Lung (tissue), 12 donors: ENCODE measurements around the gene STXBP4. TPM values are rescaled to one million over a fixed set of nuclear protein-coding genes. Genes with fewer than 3 reads are reported as not detected.
A peak's percentile ranks its signal among the peaks of the same experiment; 100 is the strongest.

Experiments
- ATAC-seq: fragments of 200-7000 bp; cut with Tn5 transposase; one replicate; pipeline ENCODE4 v1.9.1; 2020; ENCODE audit warnings: moderate number of reproducible peaks; ENCODE audit not compliant: insufficient read depth, low FRiP score
- DNase-seq, 3 donors: peaks; one replicate each; pipeline ENCODE4 v3.0.0-alpha.2; 2013 to 2017
- H3K27ac ChIP-seq, 2 donors: one replicate each; pipeline ENCODE4 v1.5.1; 2013; ENCODE audit warnings: mild to moderate bottlenecking in 2 of 2, moderate library complexity in 2 of 2, control low read depth in 1 of 2, inconsistent platforms in 1 of 2, low read depth in 1 of 2, low read length in 1 of 2
- H3K27me3 ChIP-seq, 3 donors: one replicate each; pipeline ENCODE4 v1.5.1; 2013; ENCODE audit warnings: low read length in 2 of 3; ENCODE audit not compliant: control insufficient read depth in 3 of 3, insufficient read depth in 3 of 3
- H3K36me3 ChIP-seq, 4 donors: one replicate each; pipeline ENCODE4 v1.5.1; 2013; ENCODE audit warnings: low read length in 4 of 4, mild to moderate bottlenecking in 1 of 4, moderate library complexity in 1 of 4; ENCODE audit not compliant: control insufficient read depth in 4 of 4, insufficient read depth in 4 of 4
- H3K4me1 ChIP-seq, 5 donors: one replicate each; pipeline ENCODE4 v1.5.1; 2013; ENCODE audit warnings: low read length in 5 of 5, mild to moderate bottlenecking in 2 of 5, moderate library complexity in 1 of 5; ENCODE audit not compliant: control insufficient read depth in 5 of 5, insufficient read depth in 5 of 5
- H3K4me3 ChIP-seq: one replicate; pipeline ENCODE4 v1.5.1; 2013; ENCODE audit warnings: mild to moderate bottlenecking, control low read depth, moderate library complexity
- H3K9ac ChIP-seq, 2 donors: one replicate each; pipeline ENCODE4 v1.5.1; 2013; ENCODE audit warnings: low read length in 2 of 2, control low read depth in 1 of 2; ENCODE audit not compliant: insufficient read depth in 1 of 2
- H3K9me3 ChIP-seq, 4 donors: one replicate each; pipeline ENCODE4 v1.5.1; 2013; ENCODE audit warnings: low read length in 3 of 4, mild to moderate bottlenecking in 1 of 4, moderate library complexity in 1 of 4; ENCODE audit not compliant: control insufficient read depth in 4 of 4, insufficient read depth in 3 of 4
- CTCF ChIP-seq: IDR thresholded peaks from 2 replicates; pipeline ENCODE4 v1.5.1; 2012; ENCODE audit warnings: mild to moderate bottlenecking; ENCODE audit errors: control extremely low read depth, extremely low read depth
- WGBS, 2 donors: extraction: QIAGEN DNeasy Blood & Tissue Kit; methylation state at CpG; one replicate each; pipeline ENCODE4 v1.1.7; 2013; 5-methylcytosine and 5-hydroxymethylcytosine counted together
- polyA plus RNA-seq, 2 donors: library from polyadenylated mRNA; stranded (reverse); fragments of 200-250 nt; gene quantifications; one replicate each; pipeline ENCODE4 v1.2.1, GENCODE V29; 2013
- total RNA-seq, 2 donors: library from RNA; depleted of rRNA in 1 of 2; stranded (reverse); fragments of >200 nt in 1 of 2; gene quantifications; one replicate each; pipeline ENCODE4 v1.2.1, GENCODE V29; 2014 to 2021
- donor health status: control.
- donor health status: control.
- donor health status: Bipolar disorder and iron deficiency.
- donor health status: healthy.
- donor health status: DM: yes; HTN: yes; CAD: no.

Gene STXBP4
- total and polyA plus RNA-seq, 4 donors, result 1.4 to 44.1 (median 7.7) TPM

- 63 to 64% methylated on average over 3 of the region's 3 CpGs for WGBS, 2 donors
- Histone ChIP-seq H3K36me3 (no peaks in the 10 kb centered on the region), H3K27ac (no peak overlapping the region), H3K9me3 (peaks cover 0 to 7% (median 2%) of the 10 kb centered on the region in 4 donors), H3K27me3 (no peaks in the 10 kb centered on the region), H3K4me1 (peaks cover 0 to 7% (median 2%) of the 10 kb centered on the region in 5 donors), H3K9ac (no peak overlapping the region), H3K4me3 (no peak overlapping the region)
- peak in 1 of 3 donors; percentile 22 for DNase-seq
- no peak for ATAC-seq
- no peak for TF ChIP-seq CTCF
Measured at GRCh38 chr17:54980375-54980774, 11.8 kb downstream of the STXBP4 start.

- H3K27ac ChIP-seq, result no peak overlapping the region
- H3K4me3 ChIP-seq, result no peak overlapping the region
- ATAC-seq (no peak), DNase-seq (peak in 1 of 3 donors; percentile 27)
- TF ChIP-seq CTCF, result no peak
- no peaks in the 10 kb centered on the region for H3K27me3 ChIP-seq
- H3K4me1 ChIP-seq, result peaks cover 0 to 16% (median 2%) of the 10 kb centered on the region in 5 donors
- H3K36me3 ChIP-seq, result peaks cover 0 to 4% (median 2%) of the 10 kb centered on the region in 4 donors
- no peak overlapping the region for H3K9ac ChIP-seq
- H3K9me3 ChIP-seq, result peaks cover 0 to 7% (median 2%) of the 10 kb centered on the region in 4 donors
Measured at GRCh38 chr17:54982399-54982798, 13.8 kb downstream of the STXBP4 start.

GRCh38 chr17:54983260-54983659 is 14.7 kb downstream of the STXBP4 start:
- H3K9ac ChIP-seq, result no peak overlapping the region
- H3K9me3 ChIP-seq, result peaks cover 0 to 7% (median 2%) of the 10 kb centered on the region in 4 donors
- no peaks in the 10 kb centered on the region for H3K27me3 ChIP-seq
- DNase-seq (no peak), ATAC-seq (no peak)
- H3K4me3 ChIP-seq, result no peak overlapping the region
- TF ChIP-seq CTCF, result no peak
- no peak overlapping the region for H3K27ac ChIP-seq
- H3K4me1 ChIP-seq, result peaks cover 0 to 16% (median 0%) of the 10 kb centered on the region in 5 donors
- peaks cover 0 to 4% (median 2%) of the 10 kb centered on the region in 4 donors for H3K36me3 ChIP-seq

DNA sequence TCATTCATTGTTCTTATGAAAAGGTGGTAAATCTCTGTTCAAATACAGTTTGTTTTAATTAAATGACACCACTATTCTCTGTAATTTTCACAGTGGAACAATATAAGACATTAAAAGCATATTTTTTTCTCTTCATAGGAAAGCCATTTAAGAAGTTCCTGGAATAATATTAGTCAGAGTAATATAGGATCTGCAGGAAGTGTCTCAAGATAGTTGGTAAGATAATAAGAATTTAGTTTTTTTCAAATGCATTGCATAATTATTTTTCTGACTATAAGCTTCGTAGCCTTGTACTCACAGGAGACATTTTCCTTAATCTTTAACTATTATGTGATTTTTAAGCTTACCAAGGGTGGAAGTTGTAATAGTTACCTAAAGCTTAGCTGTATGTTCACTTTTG is 16.9 kb downstream of the STXBP4 start:
- Histone ChIP-seq H3K4me3 (no peak overlapping the region), H3K36me3 (peaks cover 0 to 4% (median 3%) of the 10 kb centered on the region in 4 donors), H3K4me1 (peaks cover 0 to 9% (median 0%) of the 10 kb centered on the region in 5 donors), H3K27me3 (no peaks in the 10 kb centered on the region), H3K27ac (no peak overlapping the region), H3K9me3 (peaks cover 0 to 5% (median 2%) of the 10 kb centered on the region in 4 donors), H3K9ac (no peak overlapping the region)
- TF ChIP-seq CTCF, result no peak
- 39 to 84% methylated on average over 1 of the region's 1 CpG for WGBS, 2 donors
- DNase-seq (no peak), ATAC-seq (no peak)
